Neural crest cell (in vitro differentiated cells): ENCODE measurements around the gene LDLRAP1. TPM values are rescaled to one million over a fixed set of nuclear protein-coding genes. Genes with fewer than 3 reads are reported as not detected.
A peak's percentile ranks its signal among the peaks of the same experiment; 100 is the strongest.

ENCODE experiments used
- DNase-seq: peaks from one replicate; pipeline ENCODE4 v3.0.0; 2021; ENCODE audit warnings: low read depth, mixed read lengths, low spot score
- H3K27ac Mint-ChIP-seq: one replicate; pipeline ENCODE4 v1.8.0; 2021; ENCODE audit warnings: mild to moderate bottlenecking, mixed read lengths; ENCODE audit not compliant: unreplicated experiment
- H3K27me3 Mint-ChIP-seq: 2 replicates; pipeline ENCODE4 v1.8.0; 2021; ENCODE audit warnings: low read depth, mild to moderate bottlenecking, mixed read lengths
- H3K36me3 Mint-ChIP-seq: 2 replicates; pipeline ENCODE4 v1.8.0; 2021; ENCODE audit warnings: low read depth, mild to moderate bottlenecking, mixed read lengths
- H3K4me1 Mint-ChIP-seq: 2 replicates; pipeline ENCODE4 v1.8.0; 2021; ENCODE audit warnings: mixed read lengths
- H3K4me3 Mint-ChIP-seq: one replicate; pipeline ENCODE4 v1.8.0; 2021; ENCODE audit warnings: mild to moderate bottlenecking, mixed read lengths
- H3K9me3 Mint-ChIP-seq: 2 replicates; pipeline ENCODE4 v1.8.0; 2021; ENCODE audit warnings: mixed read lengths
- total RNA-seq: library from RNA; stranded (reverse); gene quantifications from 2 replicates; pipeline ENCODE4 v1.2.1, GENCODE V29; 2021
- TF ChIP-seq, protein P1 (sequence below): fragments of 200-600 bp; sonication (generic); conservative IDR thresholded peaks from 2 replicates; pipeline ENCODE4 v1.5.0; 2021; ENCODE audit warnings: antibody characterized with exemption, mild to moderate bottlenecking

Gene LDLRAP1
- total RNA-seq, 1 donor from 2014 or later: 20.7 TPM

DNA sequence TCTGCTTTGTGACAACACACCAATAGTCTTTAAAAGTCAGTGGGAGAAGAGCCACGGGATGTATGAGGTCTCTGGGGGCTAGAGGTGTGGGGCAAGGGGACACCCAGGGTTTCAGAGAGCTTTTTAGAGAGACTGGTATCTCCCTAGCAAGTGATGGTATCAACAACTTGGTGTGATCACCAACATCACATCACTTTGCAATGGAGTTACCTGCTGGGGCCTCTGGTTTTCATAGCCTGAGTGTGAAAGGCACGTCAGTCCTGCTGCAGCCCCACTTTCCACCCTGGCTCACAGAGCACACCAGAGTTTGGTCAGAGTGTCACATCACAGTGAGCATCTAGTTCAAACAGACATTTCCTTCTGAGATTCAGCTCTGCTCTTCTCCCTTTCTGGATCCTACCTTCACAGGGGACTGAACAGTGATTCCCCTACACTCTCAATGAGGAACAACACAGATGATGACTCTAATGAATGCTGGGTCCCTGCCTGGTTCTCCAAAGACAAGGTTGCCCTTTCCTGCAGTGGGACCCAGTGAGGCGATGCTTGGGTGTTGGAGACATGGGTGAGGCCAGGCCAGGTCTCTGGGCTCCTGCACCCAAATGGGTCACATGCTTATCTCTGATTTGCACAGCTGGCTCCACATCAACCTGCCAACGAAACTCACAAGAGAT is 71.2 kb downstream of the LDLRAP1 start:
- Mint-ChIP-seq H3K9me3 (no peaks in the 10 kb centered on the region), H3K36me3 (no peaks in the 10 kb centered on the region), H3K4me3 (peak overlapping the region; percentile 84), H3K27me3 (peaks cover 42% of the 10 kb centered on the region), H3K4me1 (peaks cover 26% of the 10 kb centered on the region), H3K27ac (no peak overlapping the region)
- TF ChIP-seq, protein P1, sequence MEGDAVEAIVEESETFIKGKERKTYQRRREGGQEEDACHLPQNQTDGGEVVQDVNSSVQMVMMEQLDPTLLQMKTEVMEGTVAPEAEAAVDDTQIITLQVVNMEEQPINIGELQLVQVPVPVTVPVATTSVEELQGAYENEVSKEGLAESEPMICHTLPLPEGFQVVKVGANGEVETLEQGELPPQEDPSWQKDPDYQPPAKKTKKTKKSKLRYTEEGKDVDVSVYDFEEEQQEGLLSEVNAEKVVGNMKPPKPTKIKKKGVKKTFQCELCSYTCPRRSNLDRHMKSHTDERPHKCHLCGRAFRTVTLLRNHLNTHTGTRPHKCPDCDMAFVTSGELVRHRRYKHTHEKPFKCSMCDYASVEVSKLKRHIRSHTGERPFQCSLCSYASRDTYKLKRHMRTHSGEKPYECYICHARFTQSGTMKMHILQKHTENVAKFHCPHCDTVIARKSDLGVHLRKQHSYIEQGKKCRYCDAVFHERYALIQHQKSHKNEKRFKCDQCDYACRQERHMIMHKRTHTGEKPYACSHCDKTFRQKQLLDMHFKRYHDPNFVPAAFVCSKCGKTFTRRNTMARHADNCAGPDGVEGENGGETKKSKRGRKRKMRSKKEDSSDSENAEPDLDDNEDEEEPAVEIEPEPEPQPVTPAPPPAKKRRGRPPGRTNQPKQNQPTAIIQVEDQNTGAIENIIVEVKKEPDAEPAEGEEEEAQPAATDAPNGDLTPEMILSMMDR: no peak
- no peak for DNase-seq

DNA sequence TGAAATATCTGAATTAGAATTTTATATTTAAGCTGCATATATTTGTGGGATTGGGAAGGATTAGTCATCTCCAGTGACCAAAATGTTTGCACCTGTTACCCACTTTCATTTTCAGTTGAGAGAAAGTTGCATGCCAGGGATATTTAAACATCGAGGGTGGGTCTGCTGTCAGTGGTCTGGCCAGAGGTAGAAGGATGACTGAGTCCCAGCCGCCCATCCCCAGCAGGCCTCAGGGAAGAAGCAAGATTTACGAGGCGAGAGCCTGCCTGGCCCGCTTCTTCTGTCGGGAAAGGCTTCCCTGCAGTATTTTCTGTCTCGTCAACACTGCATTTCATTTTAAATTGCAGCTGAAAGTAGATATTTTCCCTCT is 71.8 kb downstream of the LDLRAP1 start:
- H3K27me3 Mint-ChIP-seq: peaks cover 38% of the 10 kb centered on the region
- no peak overlapping the region for H3K27ac Mint-ChIP-seq
- TF ChIP-seq, protein P1: no peak
- H3K9me3 Mint-ChIP-seq: no peaks in the 10 kb centered on the region
- peaks cover 27% of the 10 kb centered on the region for H3K4me1 Mint-ChIP-seq
- peak overlapping the region; percentile 84 for H3K4me3 Mint-ChIP-seq
- DNase-seq: no peak
- H3K36me3 Mint-ChIP-seq: no peaks in the 10 kb centered on the region

DNA sequence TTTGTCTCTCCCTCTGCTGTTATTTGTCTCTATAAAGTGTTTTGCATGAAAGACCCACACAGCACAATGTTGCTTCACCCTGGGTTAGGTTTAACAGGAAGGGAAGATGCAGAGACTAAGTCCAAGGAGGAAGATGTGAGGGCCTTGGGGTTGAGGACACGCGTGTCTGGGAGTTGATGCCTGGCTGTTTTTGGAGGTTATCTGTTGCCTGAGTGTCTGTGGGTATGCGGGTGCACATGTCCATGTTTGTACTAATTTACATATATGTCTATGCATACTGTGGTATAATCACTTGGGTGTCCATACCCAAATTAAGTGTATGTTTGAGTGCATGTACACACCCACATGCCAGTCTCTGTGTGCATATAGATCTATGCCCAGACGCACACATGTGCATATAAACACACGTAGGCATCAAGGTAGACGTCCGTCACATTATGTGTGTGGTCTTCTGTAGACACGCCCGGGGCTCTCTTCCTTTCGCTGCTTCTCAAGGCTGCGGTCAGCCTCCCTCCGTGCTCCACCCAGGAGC is 72.2 kb downstream of the LDLRAP1 start:
- H3K27ac Mint-ChIP-seq: no peak overlapping the region

DNA sequence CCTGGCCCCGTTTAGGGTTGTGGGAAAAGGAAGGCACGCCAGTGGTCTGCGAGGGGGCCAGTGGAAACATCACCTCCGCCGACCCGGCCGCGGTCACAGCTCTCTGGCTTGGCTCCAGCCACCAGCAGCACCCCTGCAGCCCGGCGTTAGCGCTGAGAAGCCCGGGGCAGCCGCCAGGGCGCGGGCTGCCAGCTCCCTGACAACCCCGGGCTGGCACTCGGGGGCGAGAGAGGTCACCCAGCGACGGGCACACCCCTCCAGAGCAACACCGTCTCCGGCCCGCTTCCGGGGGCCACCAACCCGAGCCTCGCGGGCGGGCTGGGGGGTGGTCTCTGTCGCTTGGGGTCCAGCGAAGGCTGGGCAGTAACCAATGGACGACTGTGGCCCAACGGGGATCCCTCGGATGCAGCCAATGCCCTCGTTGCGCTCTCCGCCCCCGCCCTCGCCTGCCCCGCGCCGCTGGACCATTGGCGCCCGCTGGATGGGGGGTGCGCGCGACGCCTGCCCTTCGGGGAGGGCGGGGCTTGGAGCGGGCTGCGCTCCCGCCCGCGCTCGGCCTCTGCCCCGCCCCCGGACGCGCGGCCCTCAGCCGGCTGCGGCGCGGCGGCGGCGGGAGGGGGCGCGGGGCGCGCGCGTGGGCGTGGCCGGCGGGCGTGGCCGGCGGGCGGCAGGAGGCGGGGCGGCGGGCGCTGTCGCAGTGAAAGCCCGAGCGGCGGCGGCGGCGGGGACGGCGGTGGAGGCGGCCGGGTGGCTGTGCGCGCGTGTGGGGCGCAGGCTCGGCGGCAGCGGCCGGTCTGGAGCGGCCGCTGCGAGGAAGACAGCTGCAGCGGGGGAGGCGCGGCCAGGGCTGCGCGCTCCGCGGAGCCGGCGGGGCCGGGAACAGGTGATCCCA is 72.9 kb downstream of the LDLRAP1 start, which contains the start of gene MAN1C1:
Gene MAN1C1, plus strand, starts transcription at position 697 of the 892 bp plus-strand sequence. CDS start 1,007 bp downstream, outside the sequence.
- Mint-ChIP-seq H3K27me3 (peaks cover 33% of the 10 kb centered on the region), H3K27ac (no peak within 1 kb of the TSS), H3K36me3 (no peaks in the 10 kb centered on the region), H3K9me3 (no peaks in the 10 kb centered on the region), H3K4me1 (peaks cover 37% of the 10 kb centered on the region), H3K4me3 (peak within 1 kb of the TSS; percentile 84)
- peak; percentile 90 for DNase-seq
- TF ChIP-seq, protein P1: peak; percentile 59

More for the DNA sequence above, 72.2 kb downstream of the LDLRAP1 start:
- DNase-seq: no peak
- peak overlapping the region; percentile 84 for H3K4me3 Mint-ChIP-seq
- no peaks in the 10 kb centered on the region for H3K36me3 Mint-ChIP-seq
- peaks cover 36% of the 10 kb centered on the region for H3K27me3 Mint-ChIP-seq
- H3K4me1 Mint-ChIP-seq: peaks cover 31% of the 10 kb centered on the region
- TF ChIP-seq, protein P1: no peak
- H3K9me3 Mint-ChIP-seq: no peaks in the 10 kb centered on the region

- Mint-ChIP-seq H3K4me1 (peaks cover 37% of the 10 kb centered on the region), H3K27me3 (peaks cover 26% of the 10 kb centered on the region), H3K36me3 (no peaks in the 10 kb centered on the region), H3K27ac (no peak overlapping the region), H3K4me3 (no peak overlapping the region), H3K9me3 (no peaks in the 10 kb centered on the region)
- DNase-seq: no peak
- TF ChIP-seq, protein P1: no peak
Measured at GRCh38 chr1:25616987-25617624, 73.7 kb downstream of the LDLRAP1 start.
